Smooth muscle cell (in vitro differentiated cells): ENCODE results near the gene CDH4. TPM values are rescaled to one million over a fixed set of nuclear protein-coding genes. Genes with fewer than 3 reads are reported as not detected.

Experiments used
- DNase-seq: peaks from one replicate; lab custom pipeline; 2025; ENCODE audit not compliant: unreplicated experiment; lab: John Stamatoyannopoulos, UW
- H2AFZ ChIP-seq: fragments of 200-600 bp; sonication (generic); 2 replicates; pipeline ENCODE4 v1.6.0; 2016; ENCODE audit warnings: antibody characterized with exemption, low read depth, mild to moderate bottlenecking
- H3F3A ChIP-seq: fragments of 200-600 bp; sonication (generic); 2 replicates; pipeline ENCODE4 v1.6.0; 2017; ENCODE audit warnings: antibody characterized with exemption, low read depth
- H3K27ac ChIP-seq: fragments of 200-600 bp; sonication (generic); 2 replicates; pipeline ENCODE4 v1.5.1; 2016; ENCODE audit warnings: low read depth, mild to moderate bottlenecking
- H3K27me3 ChIP-seq: fragments of 200-600 bp; sonication (generic); 2 replicates; pipeline ENCODE4 v1.6.1; 2016; ENCODE audit warnings: low read depth, mild to moderate bottlenecking
- H3K36me3 ChIP-seq: fragments of 200-600 bp; sonication (generic); 2 replicates; pipeline ENCODE4 v1.5.1; 2016; ENCODE audit warnings: low read depth
- H3K4me1 ChIP-seq: fragments of 200-600 bp; sonication (generic); 2 replicates; pipeline ENCODE4 v1.5.1; 2016; ENCODE audit warnings: low read depth
- H3K4me2 ChIP-seq: fragments of 200-600 bp; sonication (generic); 2 replicates; pipeline ENCODE4 v1.6.0; 2016; ENCODE audit warnings: mild to moderate bottlenecking
- H3K4me3 ChIP-seq: fragments of 200-600 bp; sonication (generic); 2 replicates; pipeline ENCODE4 v1.5.1; 2016; ENCODE audit warnings: mild to moderate bottlenecking
- H3K79me2 ChIP-seq: fragments of 200-600 bp; sonication (generic); 2 replicates; pipeline ENCODE4 v1.6.0; 2016; ENCODE audit warnings: low read depth, mild to moderate bottlenecking
- H3K9ac ChIP-seq: fragments of 200-600 bp; sonication (generic); 2 replicates; pipeline ENCODE4 v1.6.0; 2016; ENCODE audit warnings: low read depth
- H3K9me3 ChIP-seq: fragments of 200-600 bp; sonication (generic); replicated peaks from 2 replicates; pipeline ENCODE4 v1.5.1; 2016; ENCODE audit warnings: low read depth
- H4K20me1 ChIP-seq: fragments of 200-600 bp; sonication (generic); 2 replicates; pipeline ENCODE4 v1.6.0; 2016; ENCODE audit warnings: low read depth
- CTCF ChIP-seq: fragments of 200-600 bp; sonication (generic); IDR thresholded peaks from 2 replicates; pipeline ENCODE4 v1.5.1; 2017; ENCODE audit warnings: borderline replicate concordance, mild to moderate bottlenecking, antibody characterized with exemption; ENCODE audit not compliant: insufficient read depth, poor library complexity, severe bottlenecking
- WGBS: methylation state at CpG from one replicate; pipeline ENCODE4 v1.1.7; 2016; ENCODE audit warnings: low lambda C conversion rate; 5-methylcytosine and 5-hydroxymethylcytosine counted together
- polyA plus RNA-seq: library from polyadenylated mRNA; unstranded; fragments of >200 nt; fragmentation: Nextera tagmentation; extraction: Ambion mirVana; gene quantifications from 2 replicates; pipeline ENCODE4 v1.2.1, GENCODE V29; 2016
- total RNA-seq: library from RNA; depleted of rRNA; stranded (reverse); fragments of >200 nt; gene quantifications from 2 replicates; pipeline ENCODE4 v1.2.3, GENCODE V29; 2014

Gene CDH4
- total and polyA plus RNA-seq, 2 experiments from 2014 or later: 0.03 to 0.04 TPM

- Histone ChIP-seq H3F3A (no peaks in the 10 kb centered on the region), H3K36me3 (no peaks in the 10 kb centered on the region), H3K9ac (no peak overlapping the region), H3K79me2 (no peaks in the 10 kb centered on the region), H3K4me1 (no peaks in the 10 kb centered on the region), H3K4me3 (no peak overlapping the region), H4K20me1 (no peaks in the 10 kb centered on the region), H3K9me3 (no peaks in the 10 kb centered on the region), H2AFZ (no peak overlapping the region), H3K4me2 (no peak overlapping the region), H3K27me3 (peaks cover 7% of the 10 kb centered on the region), H3K27ac (no peak overlapping the region)
- no peak for DNase-seq
- TF ChIP-seq CTCF: no peak
- 92% methylated on average over 21 of the region's 22 CpGs for WGBS
These were observed 643.0 kb downstream of the CDH4 start for GRCh38 chr20:61895016-61895415.

GRCh38 chr20:61895686-61896057, 643.6 kb downstream of the CDH4 start:
- Histone ChIP-seq H3K36me3 (no peaks in the 10 kb centered on the region), H3K4me3 (no peak overlapping the region), H3K27ac (no peak overlapping the region), H3K4me1 (no peaks in the 10 kb centered on the region), H3K9ac (no peak overlapping the region), H4K20me1 (no peaks in the 10 kb centered on the region), H3F3A (no peaks in the 10 kb centered on the region), H3K79me2 (no peaks in the 10 kb centered on the region), H2AFZ (no peak overlapping the region), H3K9me3 (no peaks in the 10 kb centered on the region), H3K4me2 (no peak overlapping the region), H3K27me3 (peaks cover 7% of the 10 kb centered on the region)
- WGBS: 83% methylated on average over 13 of the region's 13 CpGs
- no peak for DNase-seq
- no peak for TF ChIP-seq CTCF

GRCh38 chr20:61896058-61896961, 644.2 kb downstream of the CDH4 start:
- WGBS: 44% methylated on average over 25 of the region's 28 CpGs
- no peak overlapping the region for H3K4me2 ChIP-seq
- no peaks in the 10 kb centered on the region for H4K20me1 ChIP-seq
- no peaks in the 10 kb centered on the region for H3K36me3 ChIP-seq
- DNase-seq: peak; percentile 4
- no peak overlapping the region for H2AFZ ChIP-seq
- H3K27me3 ChIP-seq: peaks cover 7% of the 10 kb centered on the region
- no peak overlapping the region for H3K27ac ChIP-seq
- no peaks in the 10 kb centered on the region for H3K79me2 ChIP-seq
- no peak overlapping the region for H3K4me3 ChIP-seq
- H3F3A ChIP-seq: no peaks in the 10 kb centered on the region
- H3K9me3 ChIP-seq: no peaks in the 10 kb centered on the region
- no peak overlapping the region for H3K9ac ChIP-seq
- no peaks in the 10 kb centered on the region for H3K4me1 ChIP-seq
- peak; percentile 61 for TF ChIP-seq CTCF
